Thyroid gland (tissue), 4 donors: ENCODE data around the gene C2CD2. TPM values are rescaled to one million over a fixed set of nuclear protein-coding genes. Genes with fewer than 3 reads are reported as not detected.

ENCODE experiments used
- DNase-seq, 2 donors: peaks; one replicate each; pipeline ENCODE4 v3.0.0-alpha.2; 2019
- H3K27ac ChIP-seq, 3 donors: fragments of 200-600 bp; sonication (generic); 1 replicate in 2 of 3; 2 replicates in 1 of 3; pipeline ENCODE4 v1.5.1; 2016 to 2019; ENCODE audit warnings: mild to moderate bottlenecking in 1 of 3, moderate library complexity in 1 of 3
- H3K27me3 ChIP-seq: fragments of 200-600 bp; sonication (generic); one replicate; pipeline ENCODE4 v1.5.1; 2019
- H3K36me3 ChIP-seq, 2 donors: fragments of 200-600 bp; sonication (generic); one replicate each; pipeline ENCODE4 v1.5.1; 2016 to 2019
- H3K4me1 ChIP-seq, 2 donors: fragments of 200-600 bp; sonication (generic); one replicate each; pipeline ENCODE4 v1.5.1; 2017 to 2019
- H3K4me3 ChIP-seq, 3 donors: fragments of 200-600 bp; sonication (generic); replicated peaks in 1 of 3; 1 replicate in 2 of 3; 2 replicates in 1 of 3; pipeline ENCODE4 v1.5.1; 2016; ENCODE audit warnings: mild to moderate bottlenecking in 1 of 3
- H3K9me3 ChIP-seq: fragments of 200-600 bp; sonication (generic); one replicate; pipeline ENCODE4 v1.5.1; 2017
- POLR2A ChIP-seq, 2 donors: fragments of 450-650 bp; IDR thresholded peaks; one replicate each; pipeline ENCODE4 v1.6.1; 2017; ENCODE audit warnings: antibody characterized with exemption in 2 of 2, mild to moderate bottlenecking in 2 of 2, moderate library complexity in 1 of 2
- WGBS, 2 donors: methylation state at CpG; one replicate each; pipeline ENCODE4 v1.1.5; 2017; 5-methylcytosine and 5-hydroxymethylcytosine counted together
- intact Hi-C: fragments of 100-400 bp; cut with DNase I; formaldehyde crosslinking; loops from one replicate; pipeline ENCODE4 v1.15.1; 2023
- total RNA-seq, 4 donors: library from RNA; depleted of rRNA; stranded (reverse); fragments of >200 nt; gene quantifications; one replicate each; pipeline ENCODE4 v1.2.3, GENCODE V29; 2016
- TF ChIP-seq, protein P1 (sequence below), 6 experiments: fragments of 200-600 bp in 3 of 6; fragments of 450-650 bp in 3 of 6; sonication (generic) in 3 of 6; IDR thresholded peaks; one replicate each; pipeline ENCODE4 v1.5.1; 2016 to 2019; ENCODE audit warnings: antibody characterized with exemption in 6 of 6, mild to moderate bottlenecking in 2 of 6, inconsistent platforms in 1 of 6, moderate library complexity in 1 of 6

C2CD2 gene
- total RNA-seq, 4 donors from 2014 or later, result 12.7 to 22.7 (median 20.0) TPM

DNA sequence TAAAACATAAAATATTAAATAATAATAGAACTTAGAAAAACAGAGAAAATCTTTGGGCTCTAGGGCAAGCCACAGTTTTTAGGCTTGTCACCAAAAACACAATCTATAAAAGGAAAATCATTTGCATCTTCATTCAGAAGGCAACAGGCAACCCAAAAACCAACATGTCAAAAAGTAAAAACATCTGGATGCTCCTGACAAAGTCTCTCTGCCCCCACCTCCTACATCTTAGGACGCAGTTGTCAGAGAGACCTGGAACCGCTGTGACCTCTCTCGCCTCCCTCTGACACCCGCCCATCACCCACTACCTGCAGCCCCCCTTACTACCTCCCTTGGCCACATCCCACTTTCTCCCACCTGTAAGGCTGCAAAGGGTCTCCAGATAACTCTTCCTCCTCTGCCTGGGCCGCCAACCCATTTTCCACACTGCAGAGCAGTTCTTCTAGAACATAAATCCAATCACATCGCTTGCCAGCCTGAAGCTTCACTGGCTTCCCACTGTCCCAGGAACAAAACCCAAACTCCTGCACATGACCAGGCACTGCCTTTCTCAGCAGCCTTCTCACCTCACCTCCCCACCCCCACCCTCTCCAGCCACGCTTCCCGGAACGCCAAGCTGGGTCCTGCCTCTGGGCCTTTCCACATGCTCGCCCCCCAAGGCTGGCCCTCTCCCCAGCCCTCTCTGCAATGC, 89.4 kb downstream of the C2CD2 start:
- no peaks in the 10 kb centered on the region for H3K27me3 ChIP-seq
- 86 to 89% methylated on average over 10 of the region's 10 CpGs for WGBS, 2 donors
- no peak for TF ChIP-seq POLR2A (IDR thresholded peaks at IDR 0.05)
- TF ChIP-seq, protein P1, sequence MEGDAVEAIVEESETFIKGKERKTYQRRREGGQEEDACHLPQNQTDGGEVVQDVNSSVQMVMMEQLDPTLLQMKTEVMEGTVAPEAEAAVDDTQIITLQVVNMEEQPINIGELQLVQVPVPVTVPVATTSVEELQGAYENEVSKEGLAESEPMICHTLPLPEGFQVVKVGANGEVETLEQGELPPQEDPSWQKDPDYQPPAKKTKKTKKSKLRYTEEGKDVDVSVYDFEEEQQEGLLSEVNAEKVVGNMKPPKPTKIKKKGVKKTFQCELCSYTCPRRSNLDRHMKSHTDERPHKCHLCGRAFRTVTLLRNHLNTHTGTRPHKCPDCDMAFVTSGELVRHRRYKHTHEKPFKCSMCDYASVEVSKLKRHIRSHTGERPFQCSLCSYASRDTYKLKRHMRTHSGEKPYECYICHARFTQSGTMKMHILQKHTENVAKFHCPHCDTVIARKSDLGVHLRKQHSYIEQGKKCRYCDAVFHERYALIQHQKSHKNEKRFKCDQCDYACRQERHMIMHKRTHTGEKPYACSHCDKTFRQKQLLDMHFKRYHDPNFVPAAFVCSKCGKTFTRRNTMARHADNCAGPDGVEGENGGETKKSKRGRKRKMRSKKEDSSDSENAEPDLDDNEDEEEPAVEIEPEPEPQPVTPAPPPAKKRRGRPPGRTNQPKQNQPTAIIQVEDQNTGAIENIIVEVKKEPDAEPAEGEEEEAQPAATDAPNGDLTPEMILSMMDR (IDR thresholded peaks at IDR 0.05), result no peak
- no peak for DNase-seq
- H3K27ac ChIP-seq, result no peak overlapping the region
- no peaks in the 10 kb centered on the region for H3K36me3 ChIP-seq
- no peak overlapping the region for H3K4me3 ChIP-seq
- H3K4me1 ChIP-seq, result peaks cover 0 to 5% of the 10 kb centered on the region in 2 donors
- H3K9me3 ChIP-seq, result no peaks in the 10 kb centered on the region
- intact Hi-C loops, result no loop called here

- WGBS, 2 donors, result 91 to 94% methylated on average over 4 of the region's 4 CpGs
Measured at GRCh38 chr21:41863439-41863740, 90.4 kb downstream of the C2CD2 start.

GRCh38 chr21:41861987-41862386, 91.8 kb downstream of the C2CD2 start:
- Histone ChIP-seq H3K36me3 (peaks cover 0 to 1% of the 10 kb centered on the region in 2 donors), H3K4me1 (peaks cover 0 to 5% of the 10 kb centered on the region in 2 donors), H3K27me3 (no peaks in the 10 kb centered on the region), H3K27ac (no peak overlapping the region), H3K4me3 (no peak overlapping the region), H3K9me3 (no peaks in the 10 kb centered on the region)
- WGBS, 2 donors, result 93 to 95% methylated on average over 14 to 17 of the region's 17 CpGs
- intact Hi-C loops, result no loop called here
- DNase-seq, result no peak
- TF ChIP-seq POLR2A (IDR thresholded peaks at IDR 0.05), result no peak
- TF ChIP-seq, protein P1 (IDR thresholded peaks at IDR 0.05), result no peak

More at GRCh38 chr21:41863439-41863740, 90.4 kb downstream of the C2CD2 start:
- no peak overlapping the region for H3K27ac ChIP-seq
- DNase-seq, result no peak
- peaks cover 0 to 5% of the 10 kb centered on the region in 2 donors for H3K4me1 ChIP-seq
- H3K36me3 ChIP-seq, result no peaks in the 10 kb centered on the region
- intact Hi-C loops, result no loop called here
- TF ChIP-seq, protein P1 (IDR thresholded peaks at IDR 0.05), result no peak
- no peak for TF ChIP-seq POLR2A (IDR thresholded peaks at IDR 0.05)
- H3K27me3 ChIP-seq, result no peaks in the 10 kb centered on the region
- H3K9me3 ChIP-seq, result no peaks in the 10 kb centered on the region
- no peak overlapping the region for H3K4me3 ChIP-seq

DNA sequence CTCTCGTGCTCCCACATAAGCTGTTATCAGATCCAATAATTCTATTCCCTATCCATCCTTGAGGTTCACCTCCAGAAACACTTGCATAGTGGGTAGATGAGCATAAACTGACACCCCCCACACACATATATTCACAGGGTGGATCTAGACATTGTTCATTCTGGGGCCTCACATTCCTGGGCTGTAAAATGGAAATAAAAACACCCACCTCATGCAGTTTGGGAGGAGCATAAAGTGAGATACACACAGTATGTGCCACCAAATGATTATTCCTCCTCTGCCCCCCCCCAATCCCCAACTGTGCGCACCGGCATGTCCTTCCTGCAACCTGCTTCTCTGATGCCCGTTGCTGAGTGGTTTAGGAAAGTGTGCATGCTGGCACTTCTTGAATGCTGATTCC, 92.6 kb downstream of the C2CD2 start:
- intact Hi-C loops, result no loop called here
- H3K4me3 ChIP-seq, result no peak overlapping the region
- DNase-seq, result no peak
- H3K4me1 ChIP-seq, result peaks cover 0 to 5% of the 10 kb centered on the region in 2 donors
- peaks cover 0 to 8% of the 10 kb centered on the region in 2 donors for H3K36me3 ChIP-seq
- WGBS, 2 donors, result 85 to 92% methylated on average over 4 of the region's 4 CpGs
- H3K9me3 ChIP-seq, result no peaks in the 10 kb centered on the region
- no peak overlapping the region for H3K27ac ChIP-seq
- TF ChIP-seq, protein P1 (IDR thresholded peaks at IDR 0.05), result no peak
- TF ChIP-seq POLR2A (IDR thresholded peaks at IDR 0.05), result no peak
- H3K27me3 ChIP-seq, result no peaks in the 10 kb centered on the region

DNA sequence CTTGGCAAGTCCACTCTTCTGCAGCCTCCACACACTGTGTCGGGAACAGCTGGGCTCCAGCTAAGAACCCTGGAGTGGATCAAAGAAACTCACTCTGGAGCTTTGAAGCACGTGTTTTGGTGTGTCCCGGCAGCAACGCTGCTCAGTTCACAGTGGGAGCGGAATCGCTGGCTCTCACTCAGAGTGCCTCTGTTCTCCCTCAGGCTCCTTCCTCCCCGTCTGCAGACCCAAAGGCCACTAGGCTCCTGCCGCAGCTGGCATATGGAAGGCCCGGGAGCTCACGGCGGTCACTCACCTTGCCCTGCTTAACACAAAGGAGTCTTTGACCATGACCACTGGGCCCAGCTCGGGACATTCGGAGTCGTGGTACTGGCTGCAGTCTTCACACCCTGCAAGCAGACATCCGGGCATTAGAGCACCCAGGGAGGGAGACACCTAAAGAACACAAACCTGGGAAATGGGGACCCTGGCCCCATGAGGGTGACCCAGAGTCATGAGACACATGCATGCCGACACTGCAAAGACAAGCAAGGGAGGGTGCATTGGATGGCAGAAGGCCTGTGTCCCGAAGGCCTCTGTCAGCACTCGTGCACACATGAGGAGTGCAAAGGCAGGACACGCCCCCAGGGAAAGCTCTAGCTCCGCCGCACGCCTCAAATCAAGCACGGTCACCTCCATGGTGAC, 94.4 kb downstream of the C2CD2 start:
- Histone ChIP-seq H3K27me3 (no peaks in the 10 kb centered on the region), H3K4me1 (peaks cover 0 to 5% of the 10 kb centered on the region in 2 donors), H3K27ac (no peak overlapping the region), H3K36me3 (peaks cover 0 to 11% of the 10 kb centered on the region in 2 donors), H3K9me3 (no peaks in the 10 kb centered on the region), H3K4me3 (no peak overlapping the region)
- no peak for DNase-seq
- no peak for TF ChIP-seq POLR2A (IDR thresholded peaks at IDR 0.05)
- TF ChIP-seq, protein P1 (IDR thresholded peaks at IDR 0.05), result no peak
- intact Hi-C loops, result no loop called here
- 95 to 98% methylated on average over 17 to 23 of the region's 23 CpGs for WGBS, 2 donors
